ENCODE results near the gene MEG3. TPM values are rescaled to one million over a fixed set of nuclear protein-coding genes. Genes with fewer than 3 reads are reported as not detected.

Gene MEG3
- total RNA-seq, 4 donors from 2014 or later, result 38.8 to 77.4 (median 52.7) TPM

GRCh38 chr14:100779691-100780080, 46.2 kb upstream of the MEG3 start:
- no peak for TF ChIP-seq CTCF (IDR thresholded peaks at IDR 0.05; ENCODE audit: low read depth)

GRCh38 chr14:100780246-100780645, 45.7 kb upstream of the MEG3 start:
- no peak for TF ChIP-seq CTCF (IDR thresholded peaks at IDR 0.05; ENCODE audit: low read depth)

- TF ChIP-seq CTCF (IDR thresholded peaks at IDR 0.05; ENCODE audit: low read depth), result no peak
Observed at GRCh38 chr14:100780646-100781355, 45.1 kb upstream of the MEG3 start.

- TF ChIP-seq CTCF (IDR thresholded peaks at IDR 0.05; ENCODE audit: low read depth), result no peak
Observed at GRCh38 chr14:100781952-100782351, 44.0 kb upstream of the MEG3 start.

GRCh38 chr14:100782516-100783320, 43.2 kb upstream of the MEG3 start:
- TF ChIP-seq CTCF (IDR thresholded peaks at IDR 0.05; ENCODE audit: low read depth), result no peak

GRCh38 chr14:100783630-100784370, 42.1 kb upstream of the MEG3 start:
- no peak for TF ChIP-seq CTCF (IDR thresholded peaks at IDR 0.05; ENCODE audit: low read depth)

Measured in subcutaneous adipose tissue (tissue), 4 donors.